ENCODE results near the gene TMEM30A. TPM values are rescaled to one million over a fixed set of nuclear protein-coding genes. Genes with fewer than 3 reads are reported as not detected.

TMEM30A gene
- total RNA-seq, 2 donors from 2014 or later = 45.6 to 47.3 TPM

GRCh38 chr6:75278474-75279077, 6.0 kb downstream of the TMEM30A start:
- Histone ChIP-seq H3K4me3 (no peak overlapping the region), H3K4me1 (peaks cover 0 to 74% of the 10 kb centered on the region in 2 donors), H3K9me3 (no peaks in the 10 kb centered on the region), H3K27ac (no peak overlapping the region), H3K27me3 (no peaks in the 10 kb centered on the region), H3K36me3 (no peaks in the 10 kb centered on the region)
- no peak for DNase-seq (ENCODE audit: low spot score)
- no peak for TF ChIP-seq CTCF (IDR thresholded peaks at IDR 0.05)

- no peaks in the 10 kb centered on the region for H3K9me3 ChIP-seq
- peaks cover 6% of the 10 kb centered on the region for H3K36me3 ChIP-seq
- no peak for DNase-seq (ENCODE audit: low spot score)
- H3K27ac ChIP-seq = no peak overlapping the region
- H3K4me3 ChIP-seq = no peak overlapping the region
- TF ChIP-seq CTCF (IDR thresholded peaks at IDR 0.05) = no peak
- H3K4me1 ChIP-seq = peaks cover 0 to 49% of the 10 kb centered on the region in 2 donors
- no peaks in the 10 kb centered on the region for H3K27me3 ChIP-seq
Observed at GRCh38 chr6:75275067-75275466, 9.5 kb downstream of the TMEM30A start.

GRCh38 chr6:75273009-75273408, 11.6 kb downstream of the TMEM30A start:
- Histone ChIP-seq H3K27ac (no peak overlapping the region), H3K4me3 (no peak overlapping the region), H3K4me1 (peaks cover 0 to 37% of the 10 kb centered on the region in 2 donors), H3K36me3 (peaks cover 6% of the 10 kb centered on the region), H3K9me3 (no peaks in the 10 kb centered on the region), H3K27me3 (no peaks in the 10 kb centered on the region)
- no peak for DNase-seq (ENCODE audit: low spot score)
- TF ChIP-seq CTCF (IDR thresholded peaks at IDR 0.05) = no peak

GRCh38 chr6:75272145-75272840, 12.3 kb downstream of the TMEM30A start:
- H3K36me3 ChIP-seq = peaks cover 6% of the 10 kb centered on the region
- H3K27ac ChIP-seq = peak overlapping the region in 1 of 2 donors; percentile 24
- no peak overlapping the region for H3K4me3 ChIP-seq
- peaks cover 0 to 39% of the 10 kb centered on the region in 2 donors for H3K4me1 ChIP-seq
- no peak for DNase-seq (ENCODE audit: low spot score)
- H3K27me3 ChIP-seq = no peaks in the 10 kb centered on the region
- no peaks in the 10 kb centered on the region for H3K9me3 ChIP-seq
- TF ChIP-seq CTCF (IDR thresholded peaks at IDR 0.05) = no peak

- Histone ChIP-seq H3K36me3 (peaks cover 15% of the 10 kb centered on the region), H3K9me3 (no peaks in the 10 kb centered on the region), H3K27ac (no peak overlapping the region), H3K4me1 (peaks cover 0 to 28% of the 10 kb centered on the region in 2 donors), H3K4me3 (no peak overlapping the region), H3K27me3 (no peaks in the 10 kb centered on the region)
- no peak for DNase-seq (ENCODE audit: low spot score)
- TF ChIP-seq CTCF (IDR thresholded peaks at IDR 0.05) = no peak
Observed at GRCh38 chr6:75268988-75269354, 15.6 kb downstream of the TMEM30A start.
